ENCODE results near the gene MAPK14. TPM values are rescaled to one million over a fixed set of nuclear protein-coding genes. Genes with fewer than 3 reads are reported as not detected.

Gene MAPK14
- total RNA-seq, 1 donor from 2014 or later, result 65.0 TPM

- Histone ChIP-seq H3K27me3 (peaks cover 32% of the 10 kb centered on the region), H3K36me3 (no peaks in the 10 kb centered on the region), H3F3A (ENCODE audit: low read depth) (no peaks in the 10 kb centered on the region), H4K20me1 (ENCODE audit: low read depth) (no peaks in the 10 kb centered on the region), H3K79me2 (ENCODE audit: low read depth) (no peaks in the 10 kb centered on the region), H3K27ac (no peak overlapping the region), H3K4me2 (no peak overlapping the region), H3K4me1 (peaks cover 9% of the 10 kb centered on the region), H2AFZ (replicated peaks) (no peak overlapping the region), H3K9ac (no peak overlapping the region), H3K9me3 (ENCODE audit: low read depth) (no peaks in the 10 kb centered on the region), H3K4me3 (no peak overlapping the region)
- Mint-ChIP-seq H3K36me3 (no peaks in the 10 kb centered on the region), H3K27ac (no peak overlapping the region), H3K4me1 (peaks cover 5% of the 10 kb centered on the region), H3K27me3 (ENCODE audit: insufficient read depth, low read depth) (peaks cover 13% of the 10 kb centered on the region), H3K4me3 (no peak overlapping the region), H3K9me3 (no peaks in the 10 kb centered on the region)
- no peak for TF ChIP-seq EZH2 (IDR thresholded peaks at IDR 0.05)
- TF ChIP-seq EZH2phosphoT487 (IDR thresholded peaks at IDR 0.05), result no peak
- TF ChIP-seq CTCF (IDR thresholded peaks at IDR 0.05), result no peak
- DNase-seq (ENCODE audit: low spot score), result no peak
These were observed 98.5 kb downstream of the MAPK14 start for GRCh38 chr6:36126121-36126520.

- H3K9me3 ChIP-seq (ENCODE audit: low read depth), result no peaks in the 10 kb centered on the region
- Mint-ChIP-seq H3K4me3 (no peak overlapping the region), H3K27me3 (ENCODE audit: insufficient read depth, low read depth) (peaks cover 13% of the 10 kb centered on the region), H3K4me1 (peaks cover 10% of the 10 kb centered on the region), H3K36me3 (no peaks in the 10 kb centered on the region), H3K27ac (peak overlapping the region; percentile 22), H3K9me3 (no peaks in the 10 kb centered on the region)
- H3K27me3 ChIP-seq, result peaks cover 38% of the 10 kb centered on the region
- peaks cover 9% of the 10 kb centered on the region for H3K4me1 ChIP-seq
- no peaks in the 10 kb centered on the region for H4K20me1 ChIP-seq (ENCODE audit: low read depth)
- no peaks in the 10 kb centered on the region for H3F3A ChIP-seq (ENCODE audit: low read depth)
- TF ChIP-seq EZH2phosphoT487 (IDR thresholded peaks at IDR 0.05), result no peak
- TF ChIP-seq CTCF (IDR thresholded peaks at IDR 0.05), result no peak
- no peaks in the 10 kb centered on the region for H3K36me3 ChIP-seq
- no peak overlapping the region for H3K4me3 ChIP-seq
- H2AFZ ChIP-seq (replicated peaks), result no peak overlapping the region
- H3K79me2 ChIP-seq (ENCODE audit: low read depth), result no peaks in the 10 kb centered on the region
- H3K4me2 ChIP-seq, result no peak overlapping the region
- DNase-seq (ENCODE audit: low spot score), result no peak
- H3K9ac ChIP-seq, result no peak overlapping the region
- no peak overlapping the region for H3K27ac ChIP-seq
These were observed 99.2 kb downstream of the MAPK14 start for GRCh38 chr6:36126553-36127458.

DNA sequence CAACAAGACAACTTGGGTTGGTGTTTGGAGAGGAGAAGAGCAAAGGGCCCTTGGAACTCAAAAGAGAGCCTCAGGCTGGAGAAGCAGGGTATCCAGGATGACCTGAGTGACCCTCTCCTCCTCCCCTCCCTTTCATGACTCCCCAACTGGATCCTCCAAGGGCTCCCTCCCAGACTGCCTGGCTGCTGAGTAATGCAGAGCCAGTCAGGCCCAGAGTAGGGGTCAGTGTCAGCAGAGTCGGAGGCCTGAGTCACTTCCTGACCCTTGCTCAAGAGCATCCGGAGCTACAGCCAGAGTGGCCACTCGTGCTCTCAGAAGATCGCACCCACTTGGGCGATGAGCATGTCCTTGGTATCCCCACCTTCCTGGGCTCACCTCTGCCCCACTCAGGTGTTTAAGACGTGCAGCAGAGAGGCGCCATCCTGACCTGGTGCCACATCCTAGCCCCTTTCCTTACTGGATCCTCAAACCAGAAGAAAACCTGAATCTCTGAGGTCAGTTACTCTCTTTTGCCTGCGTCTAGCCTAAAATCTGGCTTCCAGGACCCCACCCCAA is 99.9 kb downstream of the MAPK14 start:
- Mint-ChIP-seq H3K4me1 (peaks cover 15% of the 10 kb centered on the region), H3K4me3 (no peak overlapping the region), H3K27ac (no peak overlapping the region), H3K36me3 (no peaks in the 10 kb centered on the region), H3K9me3 (no peaks in the 10 kb centered on the region), H3K27me3 (ENCODE audit: insufficient read depth, low read depth) (peaks cover 14% of the 10 kb centered on the region)
- no peak overlapping the region for H2AFZ ChIP-seq (replicated peaks)
- H3K4me3 ChIP-seq, result no peak overlapping the region
- H3F3A ChIP-seq (ENCODE audit: low read depth), result no peaks in the 10 kb centered on the region
- peaks cover 9% of the 10 kb centered on the region for H3K4me1 ChIP-seq
- H3K9me3 ChIP-seq (ENCODE audit: low read depth), result no peaks in the 10 kb centered on the region
- TF ChIP-seq EZH2phosphoT487 (IDR thresholded peaks at IDR 0.05) (no peak), CTCF (IDR thresholded peaks at IDR 0.05) (no peak), EZH2 (IDR thresholded peaks at IDR 0.05) (no peak)
- DNase-seq (ENCODE audit: low spot score), result no peak
- no peaks in the 10 kb centered on the region for H3K36me3 ChIP-seq
- H4K20me1 ChIP-seq (ENCODE audit: low read depth), result no peaks in the 10 kb centered on the region
- no peak overlapping the region for H3K27ac ChIP-seq
- no peak overlapping the region for H3K4me2 ChIP-seq
- H3K9ac ChIP-seq, result no peak overlapping the region
- H3K79me2 ChIP-seq (ENCODE audit: low read depth), result no peaks in the 10 kb centered on the region
- H3K27me3 ChIP-seq, result peaks cover 41% of the 10 kb centered on the region

Measured in neural progenitor cell (in vitro differentiated cells).